ENCODE data around the gene SLC22A23. TPM values are rescaled to one million over a fixed set of nuclear protein-coding genes. Genes with fewer than 3 reads are reported as not detected.

SLC22A23 gene
- total and polyA plus RNA-seq, 2 of the 4 experiments (the other 2 are of a cell fraction) = 0.72 to 1.6 TPM

- WGBS, 2 experiments (ENCODE audit: extremely low coverage in 2 of 2, insufficient read length in 1 of 2) = 74% methylated on average over 3 of the region's 8 CpGs; no CpG with 5 or more reads in 1 of the 2 experiments
These were observed 43.9 kb downstream of the SLC22A23 start for GRCh38 chr6:3412779-3413500.

More at GRCh38 chr6:3412779-3413500, 43.9 kb downstream of the SLC22A23 start:
- ChIA-PET POLR2A (ENCODE audit: unreplicated experiment) (no interaction called here), CTCF (no interaction called here)
- Histone ChIP-seq H3K14ac (replicated peaks; ENCODE audit: low read depth, low read length) (no peak overlapping the region), H2AK5ac (ENCODE audit: low read depth, low read length) (no peak overlapping the region), H4K20me1 (ENCODE audit: insufficient read depth, low read length) (no peaks in the 10 kb centered on the region), H2BK5ac (ENCODE audit: low read depth, low read length, poor library complexity, severe bottlenecking) (no peak overlapping the region), H2BK120ac (ENCODE audit: low read depth, low read length) (no peak overlapping the region), H2AK9ac (replicated peaks; ENCODE audit: low read depth, low read length, poor library complexity) (no peak overlapping the region), H2BK15ac (ENCODE audit: low read depth, low read length) (no peak overlapping the region), H4K5ac (ENCODE audit: low read depth, low read length) (no peak overlapping the region), H3K18ac (ENCODE audit: low read depth, low read length) (no peak overlapping the region), H3K9me3 (ENCODE audit: control insufficient read depth, insufficient read depth, low read length) (peaks cover 7% of the 10 kb centered on the region), H3K27ac (ENCODE audit: insufficient read depth, low read length) (no peak overlapping the region), H2BK20ac (ENCODE audit: low read depth, low read length) (no peak overlapping the region), H4K8ac (ENCODE audit: low read depth in 2 of 2, low read length in 2 of 2) (no peak overlapping the region), H3K36me3 (ENCODE audit: control insufficient read depth, insufficient read depth, low read length) (no peaks in the 10 kb centered on the region), H3K9me1 (ENCODE audit: insufficient read depth, low read length) (no peaks in the 10 kb centered on the region), H3K4me3 (ENCODE audit: insufficient read depth, low read depth, low read length) (no peak overlapping the region), H3K9ac (ENCODE audit: low read depth, low read length) (no peak overlapping the region), H3K56ac (ENCODE audit: extremely low read depth, insufficient read depth, low read length) (no peak overlapping the region), H4K91ac (ENCODE audit: insufficient read depth, low read depth, low read length) (no peak overlapping the region), H3K79me1 (ENCODE audit: low read depth in 1 of 2, low read length in 2 of 2) (no peaks in the 10 kb centered on the region), H2AFZ (replicated peaks; ENCODE audit: low read length, poor library complexity) (no peak overlapping the region), H3K4me2 (ENCODE audit: low read depth, low read length) (no peak overlapping the region), H3K4ac (ENCODE audit: low read depth, low read length) (no peak overlapping the region), H3K4me1 (ENCODE audit: control insufficient read depth, insufficient read depth, low read length) (no peaks in the 10 kb centered on the region), H3K27me3 (ENCODE audit: control insufficient read depth, insufficient read depth, low read length) (peaks cover 25% of the 10 kb centered on the region), H3K23ac (ENCODE audit: low read depth, low read length) (no peak overlapping the region)
- in situ Hi-C loops (cut with MboI; ENCODE audit: low sequenced_read_pairs) (loop anchor here (5.0 kb wide), 1 partner anchor 319 kb away; no protein-coding TSS in a partner anchor), intact Hi-C loops (cut with micrococcal nuclease) (loop anchor here (5.0 to 10.0 kb wide), 2 partner anchors 131 to 582 kb away; no protein-coding TSS in a partner anchor), dilution Hi-C loops (cut with HindIII; ENCODE audit: low sequenced_read_pairs, unreplicated experiment) (no loop called here)
- TF ChIP-seq RFX5 (IDR thresholded peaks at IDR 0.05; ENCODE audit: low read depth, low read length) = no peak
- no peak for TF ChIP-seq RCOR1 (IDR thresholded peaks at IDR 0.05; ENCODE audit: insufficient replicate concordance, low read length)
- no peak for TF ChIP-seq RAD21 (IDR thresholded peaks at IDR 0.05; ENCODE audit: low read length)
- TF ChIP-seq CTCF (conservative IDR thresholded peaks at IDR 0.05; ENCODE audit: low read depth, low read length) = no peak
- no peak for TF ChIP-seq MXI1 (IDR thresholded peaks at IDR 0.05; ENCODE audit: borderline replicate concordance, low read depth, low read length)
- TF ChIP-seq SMC3 (IDR thresholded peaks at IDR 0.05; ENCODE audit: low read depth, low read length) = no peak
- no peak for TF ChIP-seq CHD1 (IDR thresholded peaks at IDR 0.05; ENCODE audit: low read depth, low read length)
- no peak for TF ChIP-seq NFE2L2 (IDR thresholded peaks at IDR 0.05; ENCODE audit: low read depth, low read length)
- TF ChIP-seq ELK1 (IDR thresholded peaks at IDR 0.05; ENCODE audit: borderline replicate concordance, low read depth, low read length) = no peak
- no peak for TF ChIP-seq MAZ (IDR thresholded peaks at IDR 0.05; ENCODE audit: borderline replicate concordance, low read depth, low read length)
- TF ChIP-seq MAFK (IDR thresholded peaks at IDR 0.05; ENCODE audit: low read depth, low read length) = no peak
- TF ChIP-seq USF2 (IDR thresholded peaks at IDR 0.05; ENCODE audit: low read depth, low read length) = no peak
- ATAC-seq (ENCODE audit: low read depth) (no peak), DNase-seq (no peak)
- no TSS peak for BruUV-seq (replicated peaks)
